PC-9 (cell line): ENCODE results near the gene PCED1A.

Experiments
- EZH2 ChIP-seq: fragments of 200-600 bp; sonication (generic); IDR thresholded peaks from 2 replicates; pipeline ENCODE4 v1.8.0; 2017; ENCODE audit warnings: antibody characterized with exemption, low read depth
- TF ChIP-seq, protein P1 (sequence below): fragments of 200-600 bp; sonication (generic); conservative IDR thresholded peaks from 2 replicates; pipeline ENCODE4 v1.6.1; 2017; ENCODE audit warnings: mixed run types, antibody characterized with exemption, mild to moderate bottlenecking, moderate library complexity

DNA sequence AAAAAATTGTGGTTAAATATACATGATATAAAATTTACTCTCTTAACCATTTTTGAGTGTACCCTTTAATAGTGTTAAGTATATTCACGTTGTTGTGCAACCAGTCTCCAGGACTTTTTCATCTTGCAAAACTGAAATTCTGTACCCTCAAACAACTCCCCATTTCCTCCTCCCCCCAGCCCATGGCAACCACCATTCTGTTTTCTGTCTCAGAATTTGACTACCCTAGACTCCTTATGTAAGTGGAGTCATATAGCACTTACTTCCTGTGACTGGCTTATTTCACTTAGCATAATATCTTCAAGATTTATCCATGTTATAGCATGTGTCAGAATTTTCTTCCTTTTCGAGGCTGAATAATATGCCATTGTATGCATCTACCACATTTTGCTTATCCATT is 5.2 kb upstream of the PCED1A start:
- TF ChIP-seq, protein P1, sequence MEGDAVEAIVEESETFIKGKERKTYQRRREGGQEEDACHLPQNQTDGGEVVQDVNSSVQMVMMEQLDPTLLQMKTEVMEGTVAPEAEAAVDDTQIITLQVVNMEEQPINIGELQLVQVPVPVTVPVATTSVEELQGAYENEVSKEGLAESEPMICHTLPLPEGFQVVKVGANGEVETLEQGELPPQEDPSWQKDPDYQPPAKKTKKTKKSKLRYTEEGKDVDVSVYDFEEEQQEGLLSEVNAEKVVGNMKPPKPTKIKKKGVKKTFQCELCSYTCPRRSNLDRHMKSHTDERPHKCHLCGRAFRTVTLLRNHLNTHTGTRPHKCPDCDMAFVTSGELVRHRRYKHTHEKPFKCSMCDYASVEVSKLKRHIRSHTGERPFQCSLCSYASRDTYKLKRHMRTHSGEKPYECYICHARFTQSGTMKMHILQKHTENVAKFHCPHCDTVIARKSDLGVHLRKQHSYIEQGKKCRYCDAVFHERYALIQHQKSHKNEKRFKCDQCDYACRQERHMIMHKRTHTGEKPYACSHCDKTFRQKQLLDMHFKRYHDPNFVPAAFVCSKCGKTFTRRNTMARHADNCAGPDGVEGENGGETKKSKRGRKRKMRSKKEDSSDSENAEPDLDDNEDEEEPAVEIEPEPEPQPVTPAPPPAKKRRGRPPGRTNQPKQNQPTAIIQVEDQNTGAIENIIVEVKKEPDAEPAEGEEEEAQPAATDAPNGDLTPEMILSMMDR = no peak
- no peak for TF ChIP-seq EZH2
